ENCODE measurements around the gene ANKRD34A.

ANKRD34A gene

GRCh38 chr1:145918144-145918991 is 46.0 kb downstream of the ANKRD34A start, which contains the start of gene PEX11B:
TSS of gene PEX11B (minus strand) at chr1:145918717. CDS start at chr1:145918688, 29 bp downstream.
- ATAC-seq (replicated peaks; ENCODE audit: extremely low read depth, poor library complexity, severe bottlenecking) (peak; percentile 92), DNase-seq (ENCODE audit: low spot score in 2 of 2) (peak; percentile 81 to 86)
- Mint-ChIP-seq H3K4me3 (peak within 1 kb of the TSS; percentile 91), H3K4me1 (peaks cover 50% of the 10 kb centered on the region), H3K36me3 (ENCODE audit: insufficient read depth) (peaks cover 28% of the 10 kb centered on the region), H3K27ac (ENCODE audit: low read depth) (peak within 1 kb of the TSS; percentile 94), H3K27me3 (no peaks in the 10 kb centered on the region), H3K9me3 (no peaks in the 10 kb centered on the region)

GRCh38 chr1:145917595-145917994 is 46.8 kb downstream of the ANKRD34A start:
- no peaks in the 10 kb centered on the region for H3K9me3 Mint-ChIP-seq
- ATAC-seq (replicated peaks; ENCODE audit: extremely low read depth, poor library complexity, severe bottlenecking) (no peak), DNase-seq (ENCODE audit: low spot score in 2 of 2) (no peak)
- H3K4me1 Mint-ChIP-seq, result peaks cover 50% of the 10 kb centered on the region
- peak overlapping the region; percentile 94 for H3K27ac Mint-ChIP-seq (ENCODE audit: low read depth)
- H3K27me3 Mint-ChIP-seq, result no peaks in the 10 kb centered on the region
- H3K36me3 Mint-ChIP-seq (ENCODE audit: insufficient read depth), result peaks cover 28% of the 10 kb centered on the region
- peak overlapping the region; percentile 91 for H3K4me3 Mint-ChIP-seq

DNA sequence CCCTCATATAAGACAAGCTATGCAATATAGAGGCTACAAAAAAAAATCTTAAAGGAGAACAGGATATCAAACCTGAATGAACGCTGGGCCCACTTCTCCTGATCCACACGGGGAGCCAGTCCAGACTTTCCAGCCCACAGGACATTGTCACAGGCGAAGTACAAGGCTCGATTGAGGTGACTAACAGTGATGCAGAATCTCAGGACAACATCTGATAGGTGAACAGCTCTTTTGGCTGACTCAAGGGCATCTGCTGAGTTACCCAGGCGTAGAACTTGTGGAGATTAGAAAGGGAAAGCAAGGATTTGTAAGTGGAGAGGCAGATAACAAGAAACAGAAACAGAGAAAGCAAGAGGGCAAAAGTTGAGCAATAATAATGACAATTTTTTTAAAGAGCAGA is 47.6 kb downstream of the ANKRD34A start:
- no peaks in the 10 kb centered on the region for H3K9me3 Mint-ChIP-seq
- peak overlapping the region; percentile 94 for H3K27ac Mint-ChIP-seq (ENCODE audit: low read depth)
- H3K27me3 Mint-ChIP-seq, result no peaks in the 10 kb centered on the region
- ATAC-seq (replicated peaks; ENCODE audit: extremely low read depth, poor library complexity, severe bottlenecking) (no peak), DNase-seq (ENCODE audit: low spot score in 2 of 2) (no peak)
- H3K4me3 Mint-ChIP-seq, result peak overlapping the region; percentile 91
- H3K4me1 Mint-ChIP-seq, result peaks cover 50% of the 10 kb centered on the region
- peaks cover 36% of the 10 kb centered on the region for H3K36me3 Mint-ChIP-seq (ENCODE audit: insufficient read depth)

GRCh38 chr1:145912128-145912641 is 52.2 kb downstream of the ANKRD34A start:
- no peak for DNase-seq (ENCODE audit: low spot score in 2 of 2)
- Mint-ChIP-seq H3K27ac (ENCODE audit: low read depth) (no peak overlapping the region), H3K9me3 (no peaks in the 10 kb centered on the region), H3K4me3 (no peak overlapping the region), H3K27me3 (no peaks in the 10 kb centered on the region), H3K4me1 (peaks cover 24% of the 10 kb centered on the region), H3K36me3 (ENCODE audit: insufficient read depth) (peaks cover 30% of the 10 kb centered on the region)
- no peak for ATAC-seq (replicated peaks; ENCODE audit: extremely low read depth, poor library complexity, severe bottlenecking)
